Glomerular visceral epithelial cell (primary cell): Measurements from ENCODE around the gene RSAD2.
"Not testable (repeated sequence)": the region's sequence is repeated elsewhere in the genome, so short reads cannot be mapped to it uniquely, and the experiment has no call there.

Source experiments
- DNase-seq: peaks from one replicate; pipeline ENCODE4 v3.0.0-alpha.2; 2016; ENCODE audit errors: extremely low spot score

RSAD2 gene

GRCh38 chr2:6877402-6878304 lies at the start of gene RSAD2:
TSS of gene RSAD2 (plus strand) at chr2:6877777. CDS start at chr2:6877801, 24 bp downstream.
- peak; percentile 27 for DNase-seq

GRCh38 chr2:6828299-6828584 lies 49.3 kb upstream of the RSAD2 start:
- DNase-seq: no peak

- no peak for DNase-seq
Observed at GRCh38 chr2:6831229-6831628, 46.3 kb upstream of the RSAD2 start.

- no peak for DNase-seq
Observed at GRCh38 chr2:6832596-6833299, 44.8 kb upstream of the RSAD2 start.

DNA sequence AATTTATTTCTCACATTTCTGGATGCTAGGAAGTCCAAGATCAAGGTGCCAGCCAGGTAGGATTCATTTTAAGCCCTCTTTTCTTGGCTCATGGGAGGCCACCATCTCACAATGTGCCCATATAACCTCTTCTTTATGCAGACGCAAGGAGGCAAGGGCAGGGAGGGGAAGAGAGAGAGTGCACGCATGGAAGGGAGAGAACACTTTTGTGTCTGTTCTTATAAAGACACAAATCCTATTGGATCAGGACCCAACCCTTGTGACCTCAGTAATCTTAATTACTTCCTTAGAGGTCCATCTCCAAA lies 44.3 kb upstream of the RSAD2 start:
- DNase-seq: no peak

GRCh38 chr2:6834163-6834562 lies 43.4 kb upstream of the RSAD2 start:
- DNase-seq: no peak

DNA sequence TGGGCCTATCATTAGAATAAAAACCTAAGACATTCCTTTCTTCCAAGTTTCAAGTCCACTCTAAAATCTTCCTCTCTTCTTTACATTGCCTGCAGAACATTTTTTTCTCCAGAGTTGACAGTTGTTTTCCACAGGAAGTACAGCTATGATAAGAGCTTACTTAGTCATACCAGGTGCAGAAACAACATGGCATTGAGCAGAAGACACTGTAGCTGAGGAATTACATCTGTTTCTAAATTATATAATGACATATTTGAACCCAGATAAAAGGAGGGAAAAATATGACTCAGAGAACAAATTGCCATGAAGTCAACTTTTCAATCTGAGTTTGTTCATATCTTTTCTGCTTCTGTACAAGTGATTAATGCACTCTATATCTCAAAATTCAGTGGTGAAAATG lies 42.1 kb upstream of the RSAD2 start:
- DNase-seq: no peak

- DNase-seq: no peak
Observed at GRCh38 chr2:6838673-6839319, 38.8 kb upstream of the RSAD2 start.

- no peak for DNase-seq
Observed at GRCh38 chr2:6841537-6842287, 35.9 kb upstream of the RSAD2 start.

GRCh38 chr2:6845312-6845711 lies 32.3 kb upstream of the RSAD2 start:
- DNase-seq: no peak

GRCh38 chr2:6845903-6846302 lies 31.7 kb upstream of the RSAD2 start:
- no peak for DNase-seq

DNA sequence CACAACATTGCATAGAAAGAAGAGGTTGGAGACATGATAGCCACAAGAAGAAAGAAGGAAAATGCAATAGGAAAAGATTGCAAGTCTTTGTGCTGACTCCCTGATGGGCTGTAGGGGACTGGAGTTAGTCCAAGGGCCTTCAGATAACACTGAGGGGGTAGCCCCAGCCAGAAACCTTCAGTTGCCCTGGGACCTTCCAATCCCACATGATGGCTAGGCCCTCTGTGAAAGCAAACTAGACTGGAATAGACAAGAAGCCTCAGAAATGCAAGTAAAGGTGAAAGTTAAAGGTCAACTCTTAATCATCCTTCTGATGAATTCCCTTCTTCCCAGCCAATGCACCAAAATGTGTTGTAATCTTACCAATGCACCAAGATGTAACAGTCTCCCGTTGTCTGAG lies 31.0 kb upstream of the RSAD2 start:
- DNase-seq: no peak

DNA sequence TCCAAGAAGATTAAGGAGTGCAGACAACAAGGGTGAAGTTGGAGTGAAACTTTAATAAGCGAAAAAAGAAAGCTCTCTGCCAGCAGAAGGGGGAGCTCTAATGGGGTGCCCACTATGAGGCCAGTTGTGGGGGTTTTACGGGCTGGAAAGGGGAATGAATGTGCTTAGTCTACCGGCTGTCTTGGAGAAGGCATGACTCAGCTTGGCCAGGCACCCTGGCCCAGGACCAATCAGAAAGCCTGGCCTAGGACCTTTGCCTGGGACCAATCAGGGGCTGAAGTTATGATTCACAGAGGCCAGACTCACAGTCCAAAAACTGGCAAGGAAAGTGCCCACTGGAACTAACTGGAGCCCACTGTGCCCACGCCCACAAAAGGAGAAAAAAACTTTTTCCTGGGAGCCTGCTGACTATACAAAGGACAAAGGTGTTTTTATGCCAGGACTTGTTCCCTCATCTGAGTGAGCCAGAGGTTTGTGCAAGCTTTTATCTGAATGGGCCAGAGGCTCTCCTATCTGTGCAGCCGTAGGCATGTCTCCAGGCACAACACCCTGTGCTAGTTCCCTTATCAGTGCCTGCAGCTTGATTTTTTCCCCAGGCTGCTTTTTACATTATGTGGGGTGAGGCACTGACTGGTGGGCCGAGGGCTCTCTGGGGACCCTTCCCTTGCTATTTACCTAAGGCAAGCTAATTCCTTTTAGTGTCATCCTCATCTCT lies 30.5 kb upstream of the RSAD2 start:
- no peak for DNase-seq

DNA sequence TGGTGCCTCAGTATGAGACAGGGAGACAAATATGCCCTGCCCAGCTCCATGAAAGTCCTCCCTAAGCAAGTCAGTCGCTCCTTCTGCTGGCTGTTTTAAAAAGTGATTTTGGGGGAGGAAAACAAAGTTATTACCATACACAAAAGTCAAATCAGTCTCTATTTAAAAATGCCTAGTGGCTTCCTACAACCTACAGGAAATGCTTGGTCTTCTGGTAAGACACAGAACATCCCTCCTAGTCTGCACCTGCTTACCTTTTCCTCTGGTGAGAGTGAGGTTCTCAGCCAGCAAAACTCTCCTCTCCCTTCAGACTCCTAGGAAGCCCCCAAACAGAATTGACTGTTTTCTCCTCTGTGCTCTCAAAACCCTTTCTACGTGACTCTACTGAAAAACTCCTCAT lies 25.4 kb upstream of the RSAD2 start:
- DNase-seq: no peak

DNA sequence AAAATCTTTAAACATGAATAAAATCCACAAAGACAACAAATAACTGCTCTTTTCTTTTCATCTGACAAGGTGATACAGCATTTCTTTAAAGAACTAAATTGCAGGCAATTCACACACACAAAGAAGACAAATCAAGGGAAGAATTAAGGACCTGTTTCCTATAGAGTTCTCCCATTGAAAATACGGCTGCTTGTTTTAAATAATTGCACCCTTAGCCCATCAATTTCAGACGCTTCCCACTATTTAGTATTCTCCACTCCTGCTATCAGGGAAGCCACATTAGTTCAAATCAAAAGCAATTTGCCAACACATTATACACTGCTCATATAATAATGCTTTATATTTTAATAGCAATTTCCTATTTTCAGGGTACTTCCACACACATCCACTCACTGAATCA lies 23.2 kb upstream of the RSAD2 start:
- DNase-seq: no peak

DNA sequence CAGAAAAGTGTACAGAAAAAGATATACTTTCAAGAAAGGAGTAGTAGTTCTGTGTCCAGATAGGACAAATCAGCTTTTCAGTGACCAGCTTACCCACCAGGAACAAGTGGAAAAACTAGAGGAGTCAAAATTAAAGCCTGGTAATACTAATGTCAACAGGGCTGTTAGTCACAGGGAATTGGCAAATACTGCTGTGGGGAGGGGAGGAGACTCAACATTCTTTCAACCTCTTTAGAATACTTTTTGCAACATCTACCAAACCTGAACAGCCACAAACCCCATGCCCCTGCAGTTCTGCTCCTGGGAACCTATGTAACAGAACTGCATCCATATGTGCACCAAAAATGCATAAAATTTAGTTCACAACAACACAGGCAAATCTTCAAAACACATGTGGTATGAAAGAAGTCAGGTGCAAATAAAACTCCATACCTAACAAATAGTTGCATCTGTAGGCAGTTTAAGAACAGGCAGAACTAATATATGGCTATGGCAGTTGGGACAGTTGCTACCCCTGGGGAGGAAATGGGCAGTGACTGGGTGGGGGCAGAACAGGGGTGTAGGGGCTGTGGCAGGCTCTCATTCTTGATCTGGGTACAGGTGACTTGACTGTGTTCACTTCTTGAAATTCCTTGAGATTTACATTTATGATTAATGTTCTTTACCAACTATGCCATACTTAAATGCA lies 21.6 kb upstream of the RSAD2 start:
- DNase-seq: no peak

GRCh38 chr2:6856548-6856920 lies 21.0 kb upstream of the RSAD2 start:
- no peak for DNase-seq

DNA sequence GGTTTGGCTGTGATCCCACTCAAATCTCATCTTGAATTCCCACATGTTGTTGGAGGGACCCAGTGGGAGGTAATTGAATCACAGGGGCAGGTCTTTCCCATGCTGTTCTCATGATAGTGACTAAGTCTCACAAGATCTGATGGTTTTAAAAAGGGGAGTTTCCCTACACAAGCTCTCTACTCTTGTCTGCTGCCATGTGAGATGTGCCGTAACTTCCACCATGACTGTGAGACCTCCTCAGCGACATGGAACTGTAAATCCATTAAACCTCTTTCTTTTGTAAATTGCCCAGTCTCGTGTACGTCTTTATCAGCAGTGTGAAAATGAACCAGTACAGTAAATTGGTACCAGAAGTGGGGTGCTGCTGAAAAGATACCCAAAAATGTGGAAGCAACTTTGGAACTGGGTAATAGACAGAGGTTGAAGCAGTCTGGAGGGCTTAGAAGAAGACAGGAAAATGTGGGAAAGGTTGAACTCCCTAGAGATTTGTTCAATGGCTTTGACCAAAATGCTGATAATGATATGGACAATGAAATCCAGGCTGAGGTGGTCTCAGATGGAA lies 19.0 kb upstream of the RSAD2 start:
- DNase-seq: not testable (repeated sequence)

DNA sequence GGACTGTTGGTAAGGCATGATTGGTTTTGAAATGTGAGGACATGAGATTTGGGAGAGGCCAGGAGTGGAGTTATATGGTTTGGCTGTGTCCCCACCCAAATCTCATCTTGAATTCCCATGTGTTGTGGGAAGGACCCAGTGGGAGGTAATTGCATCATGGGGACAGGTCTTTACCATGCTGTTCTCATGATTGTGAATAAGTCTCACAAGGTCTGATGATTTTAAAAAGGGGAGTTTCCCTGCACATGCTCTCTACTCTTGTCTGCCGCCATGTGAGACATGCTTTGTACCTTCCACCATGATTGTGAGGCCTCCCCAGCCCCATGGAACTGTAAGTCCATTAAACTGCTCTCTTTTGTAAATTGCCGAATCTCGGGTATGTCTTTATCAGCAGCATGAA lies 17.3 kb upstream of the RSAD2 start:
- DNase-seq: no peak

GRCh38 chr2:6863792-6864191 lies 13.8 kb upstream of the RSAD2 start:
- no peak for DNase-seq

DNA sequence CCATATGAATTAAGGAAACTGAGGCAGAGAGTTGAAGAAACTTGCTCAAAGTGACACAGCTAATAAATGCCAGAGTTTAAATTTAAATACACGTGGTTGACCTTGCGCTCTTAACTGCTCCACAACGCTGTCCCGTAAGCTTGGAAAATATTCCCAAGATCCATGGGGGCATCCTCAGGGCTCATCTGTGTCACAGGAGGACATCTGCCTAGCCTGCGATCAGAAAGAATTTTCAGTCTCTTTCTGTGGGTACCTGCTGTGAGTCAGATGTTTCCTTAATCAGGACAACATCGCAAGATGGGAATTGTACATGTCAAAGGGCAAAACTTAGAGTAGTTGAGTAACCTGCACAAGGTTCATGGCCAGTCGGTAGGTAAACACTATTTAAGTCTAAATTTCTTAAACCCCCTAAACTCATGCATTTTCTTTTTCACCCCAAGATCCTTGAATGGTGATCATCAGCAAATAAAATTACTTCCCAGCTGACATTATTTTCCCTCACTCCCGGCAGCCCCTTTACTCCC lies 13.3 kb upstream of the RSAD2 start:
- no peak for DNase-seq
